ENCODE results near the gene AGAP2.
"Not testable (repeated sequence)": the region's sequence is repeated elsewhere in the genome, so short reads cannot be mapped to it uniquely, and the experiment has no call there.

AGAP2 gene

GRCh38 chr12:57688931-57689330 is 49.6 kb downstream of the AGAP2 start:
- DNase-seq = no peak

DNA sequence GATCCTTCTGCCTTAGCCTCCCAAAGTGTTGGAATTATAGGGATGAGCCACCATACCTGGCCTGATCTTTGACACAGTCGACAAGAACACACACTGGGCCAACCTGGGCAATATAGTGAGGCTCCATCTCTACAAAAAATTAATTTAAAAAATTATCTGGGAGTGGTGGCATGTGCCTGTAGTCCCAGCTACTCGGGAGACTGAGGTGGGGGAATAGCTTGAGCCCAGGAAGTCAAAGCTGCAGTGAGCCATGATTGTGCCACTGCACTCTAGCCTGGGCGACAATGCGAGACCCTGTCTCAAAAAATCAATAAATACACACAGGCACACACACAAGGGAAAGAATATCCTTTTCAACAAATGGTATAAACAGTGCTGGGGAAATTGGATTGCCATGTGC is 50.7 kb downstream of the AGAP2 start:
- no peak for DNase-seq

GRCh38 chr12:57679697-57680096 is 58.8 kb downstream of the AGAP2 start:
- no peak for DNase-seq

DNA sequence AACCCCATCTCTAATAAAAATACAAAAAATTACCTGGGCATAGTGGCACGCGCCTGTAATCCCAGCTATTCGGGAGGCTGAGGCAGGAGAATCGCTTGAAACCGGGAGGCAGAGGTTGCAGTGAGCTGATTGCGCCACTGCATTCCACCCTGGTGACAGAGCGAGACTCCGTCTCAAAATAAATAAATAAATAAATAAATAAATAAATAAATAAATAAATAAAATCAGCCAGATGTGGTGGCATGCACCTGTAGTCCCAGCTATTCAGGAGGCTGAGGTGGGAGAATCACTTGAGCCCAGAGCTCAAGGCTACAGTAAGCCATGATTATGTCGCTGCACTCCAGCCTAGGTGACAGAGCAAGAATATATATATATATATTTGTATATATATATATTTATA is 60.6 kb downstream of the AGAP2 start:
- not testable (repeated sequence) for DNase-seq

- no peak for DNase-seq
Measured at GRCh38 chr12:57674691-57675090, 63.9 kb downstream of the AGAP2 start.
